ENCODE data around the gene CFAP46. TPM values are rescaled to one million over a fixed set of nuclear protein-coding genes. Genes with fewer than 3 reads are reported as not detected.

The CFAP46 gene
- total and polyA plus RNA-seq, 9 of the 15 experiments (the other 6 are each of a cell fraction or from before 2014, with no cell fraction given): not detected

DNA sequence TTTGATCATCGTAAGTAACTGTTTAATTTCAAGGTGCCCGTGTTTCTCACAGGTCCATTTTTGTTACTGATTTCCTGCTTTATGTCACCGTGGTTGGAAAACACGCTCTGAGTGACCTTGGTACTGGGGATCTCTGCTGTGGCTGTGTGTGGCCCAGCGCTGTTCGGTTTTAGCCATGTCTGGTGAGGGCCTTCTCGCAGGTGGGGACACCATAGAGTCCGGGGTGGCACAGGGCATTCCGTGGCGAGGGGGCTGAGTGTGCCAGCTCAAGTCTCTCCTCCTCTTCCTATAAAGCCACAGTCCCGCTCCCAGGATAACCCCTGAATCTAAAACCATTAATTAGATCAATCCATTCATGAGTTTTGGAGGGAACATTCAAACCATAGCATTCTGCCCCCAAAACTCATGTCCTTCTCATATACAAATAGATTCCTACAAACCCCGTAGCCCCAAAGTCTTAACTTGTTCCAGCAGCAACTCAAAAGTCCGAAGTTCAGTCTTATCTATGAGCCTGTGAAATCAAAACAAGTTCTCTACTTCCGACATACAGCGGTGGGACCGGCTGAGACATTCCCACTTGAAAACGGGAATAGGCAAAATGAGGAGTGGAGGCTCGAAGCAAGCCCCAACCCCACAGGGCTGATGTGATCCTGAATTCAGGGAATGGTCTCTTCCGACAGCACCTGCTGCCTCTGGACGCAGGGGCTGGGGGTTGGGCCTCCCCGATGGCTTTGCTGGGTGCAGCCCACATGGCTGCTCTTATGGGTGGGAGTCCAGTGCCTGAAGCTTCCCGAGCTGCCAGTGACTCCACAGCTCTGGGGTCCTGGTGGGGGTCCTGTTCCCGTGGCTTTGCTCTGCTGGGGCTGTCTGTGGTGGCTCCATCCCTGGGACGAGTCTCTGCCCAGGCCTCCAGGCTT lies 101.4 kb downstream of the CFAP46 start:
- peaks cover 0 to 7% of the 10 kb centered on the region in 2 experiments; a peak in 1 of 5 replicates for H3K4me1 ChIP-seq (replicated peaks in 1 of 2; ENCODE audit: control insufficient read depth in 2 of 2, insufficient read depth in 2 of 2, low read length in 2 of 2)
- no peaks in the 10 kb centered on the region for H3K36me3 ChIP-seq (ENCODE audit: control insufficient read depth, insufficient read depth, low read length)
- in situ Hi-C loops (cut with MboI): no loop called here
- H3K27me3 ChIP-seq (ENCODE audit: control insufficient read depth in 2 of 2, insufficient read depth in 2 of 2, low read length in 2 of 2): peaks cover 0 to 7% of the 10 kb centered on the region in 2 experiments; a peak in 2 of 5 replicates
- no peak overlapping the region for H3K4me3 ChIP-seq
- intact Hi-C loops (cut with micrococcal nuclease): no loop called here
- H3K27ac ChIP-seq (ENCODE audit: extremely low read depth, low read depth, low read length): no peak overlapping the region
- H3K9me1 ChIP-seq (ENCODE audit: control insufficient read depth, insufficient read depth, low read length): no peaks in the 10 kb centered on the region
- DNase-seq (ENCODE audit: extremely low read depth in 1 of 4, low spot score in 3 of 4): no peak
- WGBS (ENCODE audit: insufficient coverage, low coverage, missing lambda C conversion rate): 0% methylated on average over 21 of the region's 24 CpGs
- H3K9ac ChIP-seq (ENCODE audit: insufficient read depth in 1 of 2, low read depth in 2 of 2, low read length in 2 of 2): no peak overlapping the region; a peak in 1 of 4 replicates
- H3K9me3 ChIP-seq (replicated peaks; ENCODE audit: control insufficient read depth, insufficient read depth, low read depth, low read length): no peaks in the 10 kb centered on the region
- ChIA-PET POLR2A (interaction anchor here (0.6 kb wide), 1 partner anchor 109 kb away, joined by 3 read pairs; no protein-coding TSS in a partner anchor), CTCF (ENCODE audit: low intra/inter-chr PET ratio) (no interaction called here)
- FAIRE-seq: no peak
- ATAC-seq: no peak
- no peaks in the 10 kb centered on the region for H4K20me1 ChIP-seq (replicated peaks; ENCODE audit: control insufficient read depth, insufficient read depth, low read length)
- H3K4me2 ChIP-seq (ENCODE audit: insufficient read depth, low read length): no peak overlapping the region
- no TSS peak for BruUV-seq (replicated peaks)
- H2AFZ ChIP-seq (ENCODE audit: low read depth, low read length): no peak overlapping the region
- TF ChIP-seq SRSF1 (IDR thresholded peaks at IDR 0.05; ENCODE audit: low read depth, low read length) (no peak), MYBL2 (IDR thresholded peaks at IDR 0.05; ENCODE audit: low read depth) (no peak), MYBL2 (CRISPR knock-in tag; IDR thresholded peaks at IDR 0.05; ENCODE audit: borderline replicate concordance) (no peak), ZNF507 (tag; conservative IDR thresholded peaks at IDR 0.05) (no peak), U2AF1 (optimal IDR thresholded peaks at IDR 0.05; ENCODE audit: low read depth, low read length) (no peak), JUN (IDR thresholded peaks at IDR 0.05; ENCODE audit: borderline replicate concordance, low read depth, low read length) (no peak), JUN (CRISPR knock-in tag; IDR thresholded peaks at IDR 0.05; ENCODE audit: borderline replicate concordance) (no peak)
- TF ChIP-seq, protein P1, sequence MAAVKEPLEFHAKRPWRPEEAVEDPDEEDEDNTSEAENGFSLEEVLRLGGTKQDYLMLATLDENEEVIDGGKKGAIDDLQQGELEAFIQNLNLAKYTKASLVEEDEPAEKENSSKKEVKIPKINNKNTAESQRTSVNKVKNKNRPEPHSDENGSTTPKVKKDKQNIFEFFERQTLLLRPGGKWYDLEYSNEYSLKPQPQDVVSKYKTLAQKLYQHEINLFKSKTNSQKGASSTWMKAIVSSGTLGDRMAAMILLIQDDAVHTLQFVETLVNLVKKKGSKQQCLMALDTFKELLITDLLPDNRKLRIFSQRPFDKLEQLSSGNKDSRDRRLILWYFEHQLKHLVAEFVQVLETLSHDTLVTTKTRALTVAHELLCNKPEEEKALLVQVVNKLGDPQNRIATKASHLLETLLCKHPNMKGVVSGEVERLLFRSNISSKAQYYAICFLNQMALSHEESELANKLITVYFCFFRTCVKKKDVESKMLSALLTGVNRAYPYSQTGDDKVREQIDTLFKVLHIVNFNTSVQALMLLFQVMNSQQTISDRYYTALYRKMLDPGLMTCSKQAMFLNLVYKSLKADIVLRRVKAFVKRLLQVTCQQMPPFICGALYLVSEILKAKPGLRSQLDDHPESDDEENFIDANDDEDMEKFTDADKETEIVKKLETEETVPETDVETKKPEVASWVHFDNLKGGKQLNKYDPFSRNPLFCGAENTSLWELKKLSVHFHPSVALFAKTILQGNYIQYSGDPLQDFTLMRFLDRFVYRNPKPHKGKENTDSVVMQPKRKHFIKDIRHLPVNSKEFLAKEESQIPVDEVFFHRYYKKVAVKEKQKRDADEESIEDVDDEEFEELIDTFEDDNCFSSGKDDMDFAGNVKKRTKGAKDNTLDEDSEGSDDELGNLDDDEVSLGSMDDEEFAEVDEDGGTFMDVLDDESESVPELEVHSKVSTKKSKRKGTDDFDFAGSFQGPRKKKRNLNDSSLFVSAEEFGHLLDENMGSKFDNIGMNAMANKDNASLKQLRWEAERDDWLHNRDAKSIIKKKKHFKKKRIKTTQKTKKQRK (IDR thresholded peaks at IDR 0.05; ENCODE audit: borderline replicate concordance, low read depth, low read length): no peak
- TF ChIP-seq, protein P2, sequence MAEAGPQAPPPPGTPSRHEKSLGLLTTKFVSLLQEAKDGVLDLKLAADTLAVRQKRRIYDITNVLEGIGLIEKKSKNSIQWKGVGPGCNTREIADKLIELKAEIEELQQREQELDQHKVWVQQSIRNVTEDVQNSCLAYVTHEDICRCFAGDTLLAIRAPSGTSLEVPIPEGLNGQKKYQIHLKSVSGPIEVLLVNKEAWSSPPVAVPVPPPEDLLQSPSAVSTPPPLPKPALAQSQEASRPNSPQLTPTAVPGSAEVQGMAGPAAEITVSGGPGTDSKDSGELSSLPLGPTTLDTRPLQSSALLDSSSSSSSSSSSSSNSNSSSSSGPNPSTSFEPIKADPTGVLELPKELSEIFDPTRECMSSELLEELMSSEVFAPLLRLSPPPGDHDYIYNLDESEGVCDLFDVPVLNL (CRISPR knock-in tag; IDR thresholded peaks at IDR 0.05; ENCODE audit: low read depth): no peak
- TF ChIP-seq, protein P3, sequence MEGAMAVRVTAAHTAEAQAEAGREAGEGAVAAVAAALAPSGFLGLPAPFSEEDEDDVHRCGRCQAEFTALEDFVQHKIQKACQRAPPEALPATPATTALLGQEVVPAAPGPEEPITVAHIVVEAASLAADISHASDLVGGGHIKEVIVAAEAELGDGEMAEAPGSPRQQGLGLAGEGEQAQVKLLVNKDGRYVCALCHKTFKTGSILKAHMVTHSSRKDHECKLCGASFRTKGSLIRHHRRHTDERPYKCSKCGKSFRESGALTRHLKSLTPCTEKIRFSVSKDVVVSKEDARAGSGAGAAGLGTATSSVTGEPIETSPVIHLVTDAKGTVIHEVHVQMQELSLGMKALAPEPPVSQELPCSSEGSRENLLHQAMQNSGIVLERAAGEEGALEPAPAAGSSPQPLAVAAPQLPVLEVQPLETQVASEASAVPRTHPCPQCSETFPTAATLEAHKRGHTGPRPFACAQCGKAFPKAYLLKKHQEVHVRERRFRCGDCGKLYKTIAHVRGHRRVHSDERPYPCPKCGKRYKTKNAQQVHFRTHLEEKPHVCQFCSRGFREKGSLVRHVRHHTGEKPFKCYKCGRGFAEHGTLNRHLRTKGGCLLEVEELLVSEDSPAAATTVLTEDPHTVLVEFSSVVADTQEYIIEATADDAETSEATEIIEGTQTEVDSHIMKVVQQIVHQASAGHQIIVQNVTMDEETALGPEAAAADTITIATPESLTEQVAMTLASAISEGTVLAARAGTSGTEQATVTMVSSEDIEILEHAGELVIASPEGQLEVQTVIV (CRISPR knock-in tag; IDR thresholded peaks at IDR 0.05; ENCODE audit: borderline replicate concordance): no peak
- no peaks in the 10 kb centered on the region for H3K79me2 ChIP-seq (ENCODE audit: control insufficient read depth, insufficient read depth, low read length)
